Measurements from ENCODE around the gene PCBP2.
"Not testable (repeated sequence)": the region's sequence is repeated elsewhere in the genome, so short reads cannot be mapped to it uniquely, and the experiment has no call there.

PCBP2 gene

DNA sequence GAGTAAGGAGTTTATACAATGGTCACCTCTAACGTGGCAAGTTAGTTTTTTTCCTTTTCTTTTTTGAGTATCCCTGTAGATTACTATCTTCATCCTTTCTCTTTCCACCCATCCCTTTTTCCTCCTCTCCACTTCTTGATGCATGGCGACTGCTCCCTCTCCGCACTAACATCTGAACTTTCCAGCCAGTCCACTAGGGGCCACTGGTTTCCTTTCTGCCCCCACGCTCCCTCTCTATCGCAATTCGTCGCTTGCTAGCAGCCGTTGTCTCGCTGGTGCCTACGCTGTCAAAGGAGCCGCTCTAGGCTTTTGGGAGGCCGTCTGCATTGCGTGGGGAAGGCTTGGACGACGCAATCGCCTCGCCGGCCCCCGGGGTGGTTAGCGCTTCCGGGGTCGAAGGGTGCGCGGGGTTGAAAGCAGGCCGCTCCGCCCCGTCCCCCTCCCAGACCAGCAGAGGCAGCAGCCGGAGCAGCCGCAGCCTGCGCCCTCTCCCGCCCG lies at the start of gene PCBP2:
PCBP2 (plus strand) TSS at position 442 of the 498 bp plus-strand sequence. CDS start 2,699 bp downstream, outside the sequence.
- H3K9me3 ChIP-seq (ENCODE audit: control insufficient read depth, low read length), result no peaks in the 10 kb centered on the region

DNA sequence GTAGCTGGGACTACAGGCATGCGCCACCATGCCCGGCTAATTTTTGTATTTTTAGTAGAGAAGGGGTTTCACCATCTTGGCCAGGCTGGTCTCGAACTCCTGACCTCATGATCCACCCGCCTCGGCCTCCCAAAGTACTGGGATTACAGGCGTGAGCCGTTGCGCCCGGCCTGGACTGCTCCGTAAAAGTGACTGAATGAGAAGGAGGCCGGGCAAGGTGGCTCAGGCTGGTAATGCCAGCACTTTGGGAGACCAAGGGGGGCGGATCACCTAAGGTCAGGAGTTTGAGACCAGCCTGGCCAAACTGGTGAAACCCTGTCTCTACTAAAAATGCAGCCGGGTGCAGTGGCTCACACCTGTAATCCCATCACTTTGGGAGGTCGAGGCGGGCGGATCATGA lies 49.6 kb upstream of the PCBP2 start:
- DNase-seq (ENCODE audit: low read depth); H3K9me3 ChIP-seq (ENCODE audit: control insufficient read depth, low read length); H3K27me3 ChIP-seq (replicated peaks; ENCODE audit: control insufficient read depth, insufficient read depth, low read length); H3K9ac ChIP-seq (ENCODE audit: low read length); H3K4me3 ChIP-seq (ENCODE audit: low read length): not testable (repeated sequence)
- peaks cover 25% of the 10 kb centered on the region for H3K36me3 ChIP-seq (ENCODE audit: control insufficient read depth, insufficient read depth, low read length, severe bottlenecking)
- H3K4me1 ChIP-seq (ENCODE audit: control insufficient read depth, insufficient read depth, low read length), result peaks cover 12% of the 10 kb centered on the region

More for the DNA sequence above, at the start of gene PCBP2:
- Histone ChIP-seq H3K9ac (ENCODE audit: low read length) (peak within 1 kb of the TSS; percentile 95), H3K4me3 (ENCODE audit: low read length) (peak within 1 kb of the TSS; percentile 88), H3K36me3 (ENCODE audit: control insufficient read depth, insufficient read depth, low read length, severe bottlenecking) (peaks cover 41% of the 10 kb centered on the region), H3K27me3 (replicated peaks; ENCODE audit: control insufficient read depth, insufficient read depth, low read length) (no peaks in the 10 kb centered on the region), H3K4me1 (ENCODE audit: control insufficient read depth, insufficient read depth, low read length) (peaks cover 22% of the 10 kb centered on the region)
- peak; percentile 100 for DNase-seq (ENCODE audit: low read depth)

DNA sequence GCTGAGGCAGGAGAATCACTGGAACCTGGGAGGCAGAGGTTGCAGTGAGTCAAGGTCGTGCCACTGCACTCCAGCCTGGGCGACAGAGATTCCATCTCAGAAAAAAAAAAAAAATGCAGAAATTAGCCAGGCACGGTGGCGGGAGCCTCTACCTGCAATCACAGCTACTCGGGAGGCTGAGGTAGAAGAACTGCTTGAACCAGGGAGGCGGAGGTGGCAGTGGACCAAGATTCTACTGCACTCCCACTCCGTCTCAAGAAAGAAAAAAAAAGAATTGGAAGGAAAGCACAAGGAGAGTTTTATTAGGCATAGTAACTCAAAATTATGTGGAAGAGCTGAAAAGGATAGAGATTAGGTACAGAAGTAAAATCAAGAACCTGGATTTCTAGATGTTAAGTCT lies 49.0 kb upstream of the PCBP2 start:
- DNase-seq (ENCODE audit: low read depth), result no peak
- Histone ChIP-seq H3K4me1 (ENCODE audit: control insufficient read depth, insufficient read depth, low read length) (peaks cover 10% of the 10 kb centered on the region), H3K27me3 (replicated peaks; ENCODE audit: control insufficient read depth, insufficient read depth, low read length) (no peaks in the 10 kb centered on the region), H3K4me3 (ENCODE audit: low read length) (no peak overlapping the region), H3K36me3 (ENCODE audit: control insufficient read depth, insufficient read depth, low read length, severe bottlenecking) (peaks cover 25% of the 10 kb centered on the region), H3K9me3 (ENCODE audit: control insufficient read depth, low read length) (no peaks in the 10 kb centered on the region), H3K9ac (ENCODE audit: low read length) (no peak overlapping the region)

DNA sequence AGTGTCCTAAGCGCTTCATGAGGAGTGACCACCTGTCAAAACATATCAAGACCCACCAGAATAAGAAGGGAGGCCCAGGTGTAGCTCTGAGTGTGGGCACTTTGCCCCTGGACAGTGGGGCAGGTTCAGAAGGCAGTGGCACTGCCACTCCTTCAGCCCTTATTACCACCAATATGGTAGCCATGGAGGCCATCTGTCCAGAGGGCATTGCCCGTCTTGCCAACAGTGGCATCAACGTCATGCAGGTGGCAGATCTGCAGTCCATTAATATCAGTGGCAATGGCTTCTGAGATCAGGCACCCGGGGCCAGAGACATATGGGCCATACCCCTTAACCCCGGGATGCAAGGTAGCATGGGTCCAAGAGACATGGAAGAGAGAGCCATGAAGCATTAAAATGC lies 41.0 kb upstream of the PCBP2 start:
- DNase-seq (ENCODE audit: low read depth), result no peak
- no peaks in the 10 kb centered on the region for H3K27me3 ChIP-seq (replicated peaks; ENCODE audit: control insufficient read depth, insufficient read depth, low read length)
- H3K9ac ChIP-seq (ENCODE audit: low read length), result no peak overlapping the region
- H3K4me3 ChIP-seq (ENCODE audit: low read length), result no peak overlapping the region
- H3K36me3 ChIP-seq (ENCODE audit: control insufficient read depth, insufficient read depth, low read length, severe bottlenecking), result peaks cover 47% of the 10 kb centered on the region
- H3K9me3 ChIP-seq (ENCODE audit: control insufficient read depth, low read length), result no peaks in the 10 kb centered on the region
- H3K4me1 ChIP-seq (ENCODE audit: control insufficient read depth, insufficient read depth, low read length), result peaks cover 36% of the 10 kb centered on the region

DNA sequence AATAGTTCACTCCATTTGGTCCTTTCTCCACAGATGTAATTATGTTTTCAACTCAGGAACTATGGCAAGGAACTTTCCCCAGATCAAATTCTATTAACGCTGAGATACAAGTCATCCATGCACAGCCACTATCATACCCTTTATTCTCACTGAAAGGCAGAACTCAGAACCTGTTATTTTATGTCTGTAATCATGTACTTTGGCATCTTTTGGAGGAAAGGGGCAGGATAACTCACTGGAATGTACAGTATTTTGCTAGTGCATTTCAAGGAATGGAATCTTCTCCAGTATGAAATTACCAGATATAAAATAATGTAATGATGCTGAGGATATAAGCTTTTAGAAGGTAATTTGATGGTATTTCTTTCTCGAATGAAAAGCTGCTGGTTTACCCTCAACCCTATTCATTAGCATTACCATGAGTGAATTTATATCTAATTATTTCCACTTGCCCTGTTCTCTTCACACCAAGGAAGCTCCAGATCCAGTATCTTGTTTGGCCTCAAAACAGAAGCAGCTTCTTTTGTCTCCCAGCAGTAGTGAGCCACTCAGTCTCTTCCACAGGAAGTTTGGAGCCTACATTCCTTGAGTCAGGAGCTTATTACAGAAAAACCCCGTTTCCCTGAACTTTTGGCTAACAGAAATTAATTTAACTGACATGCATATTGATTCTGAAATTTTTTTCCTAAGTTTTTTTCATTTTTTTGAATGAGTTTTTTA lies 38.3 kb upstream of the PCBP2 start:
- no peaks in the 10 kb centered on the region for H3K9me3 ChIP-seq (ENCODE audit: control insufficient read depth, low read length)
- H3K9ac ChIP-seq (ENCODE audit: low read length), result peak overlapping the region; percentile 51
- H3K27me3 ChIP-seq (replicated peaks; ENCODE audit: control insufficient read depth, insufficient read depth, low read length), result no peaks in the 10 kb centered on the region
- H3K4me1 ChIP-seq (ENCODE audit: control insufficient read depth, insufficient read depth, low read length), result peaks cover 36% of the 10 kb centered on the region
- peak overlapping the region; percentile 39 for H3K4me3 ChIP-seq (ENCODE audit: low read length)
- peak; percentile 42 for DNase-seq (ENCODE audit: low read depth)
- H3K36me3 ChIP-seq (ENCODE audit: control insufficient read depth, insufficient read depth, low read length, severe bottlenecking), result peaks cover 41% of the 10 kb centered on the region

DNA sequence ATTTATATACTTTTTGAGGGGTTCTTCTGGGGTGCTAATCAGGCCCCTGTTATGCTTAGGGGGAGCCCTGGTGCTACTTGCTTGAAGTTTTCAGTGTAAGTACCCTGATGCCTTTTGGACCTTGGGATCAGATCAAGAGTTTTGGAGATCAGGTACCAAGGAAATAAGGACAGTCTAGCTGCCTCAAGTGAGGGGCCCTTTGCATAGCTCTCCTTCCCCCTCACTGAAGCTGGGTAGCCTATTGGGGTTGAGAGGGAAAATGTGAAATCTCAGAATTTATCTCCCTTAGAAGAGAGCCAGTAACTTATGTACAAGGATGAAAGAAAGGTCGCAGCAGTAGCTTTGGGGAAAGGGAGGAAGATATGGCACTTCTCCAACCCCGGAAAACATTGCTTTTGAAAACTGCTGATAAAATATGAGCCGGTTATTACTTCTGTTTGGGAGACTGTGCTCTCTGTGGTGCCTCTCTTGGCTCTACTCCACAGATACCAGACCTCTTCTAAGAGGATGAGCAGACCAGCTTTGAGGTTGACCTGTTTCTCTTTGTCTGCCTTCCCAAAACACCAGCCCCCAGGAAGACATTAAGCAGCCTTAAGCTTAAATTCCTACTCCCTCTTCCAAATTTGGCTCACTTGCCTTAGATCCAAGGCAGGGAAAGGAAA lies 37.0 kb upstream of the PCBP2 start:
- H3K27me3 ChIP-seq (replicated peaks; ENCODE audit: control insufficient read depth, insufficient read depth, low read length), result no peaks in the 10 kb centered on the region
- no peak overlapping the region for H3K9ac ChIP-seq (ENCODE audit: low read length)
- no peak for DNase-seq (ENCODE audit: low read depth)
- peaks cover 36% of the 10 kb centered on the region for H3K4me1 ChIP-seq (ENCODE audit: control insufficient read depth, insufficient read depth, low read length)
- no peaks in the 10 kb centered on the region for H3K9me3 ChIP-seq (ENCODE audit: control insufficient read depth, low read length)
- peaks cover 29% of the 10 kb centered on the region for H3K36me3 ChIP-seq (ENCODE audit: control insufficient read depth, insufficient read depth, low read length, severe bottlenecking)
- H3K4me3 ChIP-seq (ENCODE audit: low read length), result no peak overlapping the region

DNA sequence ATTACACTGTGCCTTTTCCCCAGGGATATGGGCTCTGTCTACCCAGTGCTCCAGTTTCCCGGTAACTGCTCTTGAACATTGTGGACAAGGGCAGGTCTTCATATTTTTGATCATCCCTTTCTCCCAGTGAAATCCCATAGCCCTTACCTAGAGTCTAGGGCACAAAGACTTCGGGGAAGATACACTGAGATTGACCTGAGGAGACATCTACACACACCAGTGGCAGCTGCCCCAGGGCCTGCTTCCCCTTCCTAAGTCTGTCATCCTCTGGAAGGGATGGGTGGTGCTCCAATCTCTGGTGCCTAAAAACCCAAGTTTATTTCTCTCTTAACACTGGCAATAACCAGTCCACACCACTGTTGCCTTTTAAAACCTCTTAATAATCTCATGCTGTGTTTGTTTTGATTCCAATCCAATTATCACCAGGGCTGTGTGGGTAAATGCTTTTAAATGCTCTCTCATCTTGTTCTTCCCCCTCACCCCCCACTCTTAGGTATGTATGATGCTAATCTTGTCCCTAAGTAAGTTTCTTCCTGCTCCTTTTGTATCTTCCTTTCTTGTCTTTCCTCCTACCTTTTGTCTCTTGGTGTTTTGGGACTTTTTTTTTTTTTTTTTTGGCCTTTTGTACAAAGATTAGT lies 36.0 kb upstream of the PCBP2 start:
- H3K9ac ChIP-seq (ENCODE audit: low read length); H3K4me3 ChIP-seq (ENCODE audit: low read length); DNase-seq (ENCODE audit: low read depth); H3K27me3 ChIP-seq (replicated peaks; ENCODE audit: control insufficient read depth, insufficient read depth, low read length); H3K9me3 ChIP-seq (ENCODE audit: control insufficient read depth, low read length): not testable (repeated sequence)
- Histone ChIP-seq H3K36me3 (ENCODE audit: control insufficient read depth, insufficient read depth, low read length, severe bottlenecking) (peaks cover 25% of the 10 kb centered on the region), H3K4me1 (ENCODE audit: control insufficient read depth, insufficient read depth, low read length) (peaks cover 36% of the 10 kb centered on the region)

DNA sequence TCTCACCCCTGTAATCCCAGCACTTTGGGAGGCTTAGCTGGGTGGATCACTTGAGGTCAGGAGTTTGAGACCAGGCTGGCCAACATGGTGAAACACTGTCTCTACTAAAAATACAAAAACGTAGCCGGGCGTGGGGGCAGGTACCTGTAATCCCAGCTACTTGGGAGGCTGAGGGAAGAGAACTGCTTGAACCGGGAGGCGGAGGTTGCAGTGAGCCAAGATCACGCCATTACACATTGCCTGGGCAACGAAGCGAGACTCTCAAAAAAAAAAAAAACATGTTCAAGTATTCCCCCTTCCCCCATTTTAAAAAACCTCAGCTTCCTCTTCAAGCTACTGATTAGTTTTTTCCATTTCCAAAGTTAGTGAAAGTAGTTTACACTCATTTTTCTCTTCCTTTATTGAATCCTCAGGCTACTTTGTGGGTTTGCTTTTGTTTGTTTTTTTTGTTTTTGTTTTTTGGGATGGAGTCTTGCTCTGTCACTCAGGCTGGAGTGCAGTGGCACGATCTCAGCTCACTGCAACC lies 34.5 kb upstream of the PCBP2 start:
- not testable (repeated sequence) for H3K9me3 ChIP-seq (ENCODE audit: control insufficient read depth, low read length); DNase-seq (ENCODE audit: low read depth); H3K27me3 ChIP-seq (replicated peaks; ENCODE audit: control insufficient read depth, insufficient read depth, low read length); H3K9ac ChIP-seq (ENCODE audit: low read length); H3K4me3 ChIP-seq (ENCODE audit: low read length)
- H3K36me3 ChIP-seq (ENCODE audit: control insufficient read depth, insufficient read depth, low read length, severe bottlenecking), result peaks cover 11% of the 10 kb centered on the region
- peaks cover 37% of the 10 kb centered on the region for H3K4me1 ChIP-seq (ENCODE audit: control insufficient read depth, insufficient read depth, low read length)

DNA sequence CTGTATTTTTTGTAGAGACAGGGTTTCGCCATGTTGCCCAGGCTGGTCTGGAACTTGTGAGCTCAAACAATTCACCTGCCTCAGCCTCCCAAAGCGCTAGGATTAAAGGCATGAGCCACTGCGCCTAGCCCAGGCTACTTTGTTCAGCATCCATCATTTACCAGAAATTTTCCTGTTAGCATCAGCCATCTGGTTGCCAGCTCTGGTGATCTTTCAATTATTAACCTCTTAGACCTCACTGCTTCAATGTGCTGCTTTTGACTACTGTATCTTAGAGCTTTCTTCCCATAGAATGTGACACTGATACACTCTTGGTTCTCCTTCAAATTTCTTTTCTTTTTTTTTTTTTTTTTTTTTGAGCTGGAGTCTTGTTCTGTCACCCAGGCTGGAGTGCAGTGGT lies 33.7 kb upstream of the PCBP2 start:
- peaks cover 6% of the 10 kb centered on the region for H3K36me3 ChIP-seq (ENCODE audit: control insufficient read depth, insufficient read depth, low read length, severe bottlenecking)
- peaks cover 28% of the 10 kb centered on the region for H3K4me1 ChIP-seq (ENCODE audit: control insufficient read depth, insufficient read depth, low read length)
- no peak overlapping the region for H3K9ac ChIP-seq (ENCODE audit: low read length)
- H3K27me3 ChIP-seq (replicated peaks; ENCODE audit: control insufficient read depth, insufficient read depth, low read length), result no peaks in the 10 kb centered on the region
- DNase-seq (ENCODE audit: low read depth), result no peak
- H3K4me3 ChIP-seq (ENCODE audit: low read length), result no peak overlapping the region
- H3K9me3 ChIP-seq (ENCODE audit: control insufficient read depth, low read length), result no peaks in the 10 kb centered on the region

DNA sequence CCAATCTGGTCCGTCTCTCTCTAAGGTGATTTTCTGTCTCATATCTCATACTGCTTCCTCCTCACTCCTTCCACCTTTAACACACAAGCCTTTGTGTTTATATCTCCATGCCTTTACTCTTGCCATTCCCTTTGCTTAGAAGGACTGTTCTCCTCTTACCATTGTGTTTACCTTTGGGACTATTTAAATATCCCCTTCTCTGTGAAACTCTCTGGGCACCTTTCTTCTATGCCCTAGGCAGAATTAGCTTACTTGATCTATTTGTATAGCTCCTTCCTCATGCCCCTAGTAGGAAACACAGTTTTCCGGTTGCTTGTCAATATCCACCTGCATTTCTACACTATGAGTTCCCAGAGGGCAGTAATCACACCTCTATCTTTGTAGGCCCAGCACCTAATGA lies 32.1 kb upstream of the PCBP2 start:
- Histone ChIP-seq H3K9ac (ENCODE audit: low read length) (no peak overlapping the region), H3K36me3 (ENCODE audit: control insufficient read depth, insufficient read depth, low read length, severe bottlenecking) (no peaks in the 10 kb centered on the region), H3K9me3 (ENCODE audit: control insufficient read depth, low read length) (no peaks in the 10 kb centered on the region), H3K4me3 (ENCODE audit: low read length) (no peak overlapping the region), H3K4me1 (ENCODE audit: control insufficient read depth, insufficient read depth, low read length) (peaks cover 14% of the 10 kb centered on the region), H3K27me3 (replicated peaks; ENCODE audit: control insufficient read depth, insufficient read depth, low read length) (peaks cover 8% of the 10 kb centered on the region)
- DNase-seq (ENCODE audit: low read depth), result no peak

DNA sequence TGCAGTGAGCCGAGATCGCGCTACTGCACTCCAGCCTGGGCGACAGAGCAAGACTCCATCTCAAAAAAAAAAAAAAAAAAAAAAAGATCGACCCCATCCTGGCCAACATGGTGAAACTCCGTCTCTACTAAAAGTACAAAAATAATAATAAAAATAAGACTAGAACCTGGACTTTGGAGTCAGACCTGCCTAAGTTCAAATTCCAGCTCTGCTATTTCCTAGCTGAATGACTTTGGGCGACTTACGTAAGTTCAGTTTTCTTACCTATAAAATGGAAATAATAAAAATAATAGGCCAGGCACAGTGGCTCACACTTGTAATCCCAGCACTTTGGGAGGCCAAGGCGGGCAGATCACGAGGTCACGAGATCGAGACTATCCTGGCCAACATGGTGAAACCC lies 29.7 kb upstream of the PCBP2 start:
- H3K36me3 ChIP-seq (ENCODE audit: control insufficient read depth, insufficient read depth, low read length, severe bottlenecking); H3K4me1 ChIP-seq (ENCODE audit: control insufficient read depth, insufficient read depth, low read length); DNase-seq (ENCODE audit: low read depth); H3K9me3 ChIP-seq (ENCODE audit: control insufficient read depth, low read length); H3K27me3 ChIP-seq (replicated peaks; ENCODE audit: control insufficient read depth, insufficient read depth, low read length); H3K4me3 ChIP-seq (ENCODE audit: low read length); H3K9ac ChIP-seq (ENCODE audit: low read length): not testable (repeated sequence)

Data from adipocyte (in vitro differentiated cells).